Hepatocyte (in vitro differentiated cells): Measurements from ENCODE around the gene GALNT15.

Experiments
- EZH2phosphoT487 ChIP-seq: fragments of 200-600 bp; sonication (generic); IDR thresholded peaks from one replicate; pipeline ENCODE4 v1.6.1; 2018; ENCODE audit warnings: antibody characterized with exemption, mild to moderate bottlenecking, low read depth, moderate library complexity; ENCODE audit not compliant: unreplicated experiment, severe bottlenecking
- TF ChIP-seq, protein P1 (sequence below): fragments of 200-600 bp; sonication (generic); IDR thresholded peaks from 2 replicates; pipeline ENCODE4 v1.5.1; 2016; ENCODE audit warnings: antibody characterized with exemption, mild to moderate bottlenecking; ENCODE audit not compliant: poor library complexity

DNA sequence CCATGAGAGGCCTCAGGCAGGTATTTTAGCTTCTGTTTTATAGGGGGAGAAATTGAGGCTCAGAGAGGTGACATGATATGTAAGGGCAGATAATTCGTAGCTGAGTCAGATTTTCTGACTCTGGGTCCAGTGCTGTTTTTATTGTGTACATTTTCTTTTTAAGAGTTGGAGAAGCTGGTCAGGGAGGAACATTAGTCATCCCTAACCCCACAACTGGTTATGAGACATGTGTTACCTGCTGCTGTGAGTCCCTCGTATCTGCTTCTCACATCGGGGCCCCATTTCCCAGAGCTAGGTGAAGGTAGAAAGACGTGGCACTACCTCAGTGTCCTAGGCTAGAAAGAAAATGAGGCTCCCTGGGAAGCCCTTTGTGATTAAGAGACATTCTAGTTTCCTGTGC lies 28.6 kb downstream of the GALNT15 start:
- no peak for TF ChIP-seq EZH2phosphoT487
- TF ChIP-seq, protein P1, sequence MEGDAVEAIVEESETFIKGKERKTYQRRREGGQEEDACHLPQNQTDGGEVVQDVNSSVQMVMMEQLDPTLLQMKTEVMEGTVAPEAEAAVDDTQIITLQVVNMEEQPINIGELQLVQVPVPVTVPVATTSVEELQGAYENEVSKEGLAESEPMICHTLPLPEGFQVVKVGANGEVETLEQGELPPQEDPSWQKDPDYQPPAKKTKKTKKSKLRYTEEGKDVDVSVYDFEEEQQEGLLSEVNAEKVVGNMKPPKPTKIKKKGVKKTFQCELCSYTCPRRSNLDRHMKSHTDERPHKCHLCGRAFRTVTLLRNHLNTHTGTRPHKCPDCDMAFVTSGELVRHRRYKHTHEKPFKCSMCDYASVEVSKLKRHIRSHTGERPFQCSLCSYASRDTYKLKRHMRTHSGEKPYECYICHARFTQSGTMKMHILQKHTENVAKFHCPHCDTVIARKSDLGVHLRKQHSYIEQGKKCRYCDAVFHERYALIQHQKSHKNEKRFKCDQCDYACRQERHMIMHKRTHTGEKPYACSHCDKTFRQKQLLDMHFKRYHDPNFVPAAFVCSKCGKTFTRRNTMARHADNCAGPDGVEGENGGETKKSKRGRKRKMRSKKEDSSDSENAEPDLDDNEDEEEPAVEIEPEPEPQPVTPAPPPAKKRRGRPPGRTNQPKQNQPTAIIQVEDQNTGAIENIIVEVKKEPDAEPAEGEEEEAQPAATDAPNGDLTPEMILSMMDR: no peak
